ENCODE measurements around the gene ETFB. TPM values are rescaled to one million over a fixed set of nuclear protein-coding genes. Genes with fewer than 3 reads are reported as not detected.

ETFB gene
- total RNA-seq, 1 donor from 2014 or later: 41.1 TPM

- Mint-ChIP-seq H3K27ac (ENCODE audit: unreplicated experiment) (no peak overlapping the region), H3K27me3 (ENCODE audit: low read depth) (no peaks in the 10 kb centered on the region), H3K4me3 (no peak overlapping the region), H3K36me3 (ENCODE audit: low read depth) (peaks cover 8% of the 10 kb centered on the region), H3K9me3 (peaks cover 8% of the 10 kb centered on the region), H3K4me1 (peaks cover 12% of the 10 kb centered on the region)
- TF ChIP-seq CTCF (conservative IDR thresholded peaks at IDR 0.05): no peak
- no peak for DNase-seq (ENCODE audit: low read depth, low spot score)
These were observed 32.2 kb downstream of the ETFB start for GRCh38 chr19:51333836-51334460.

- Mint-ChIP-seq H3K27ac (ENCODE audit: unreplicated experiment) (no peak overlapping the region), H3K27me3 (ENCODE audit: low read depth) (no peaks in the 10 kb centered on the region), H3K4me3 (no peak overlapping the region), H3K36me3 (ENCODE audit: low read depth) (peaks cover 11% of the 10 kb centered on the region), H3K4me1 (peaks cover 12% of the 10 kb centered on the region), H3K9me3 (peaks cover 10% of the 10 kb centered on the region)
- no peak for TF ChIP-seq CTCF (conservative IDR thresholded peaks at IDR 0.05)
- no peak for DNase-seq (ENCODE audit: low read depth, low spot score)
These were observed 34.5 kb downstream of the ETFB start for GRCh38 chr19:51331716-51332115.

- peaks cover 12% of the 10 kb centered on the region for H3K4me1 Mint-ChIP-seq
- no peak overlapping the region for H3K4me3 Mint-ChIP-seq
- peaks cover 10% of the 10 kb centered on the region for H3K9me3 Mint-ChIP-seq
- H3K27me3 Mint-ChIP-seq (ENCODE audit: low read depth): no peaks in the 10 kb centered on the region
- DNase-seq (ENCODE audit: low read depth, low spot score): no peak
- H3K36me3 Mint-ChIP-seq (ENCODE audit: low read depth): peaks cover 11% of the 10 kb centered on the region
- no peak overlapping the region for H3K27ac Mint-ChIP-seq (ENCODE audit: unreplicated experiment)
- TF ChIP-seq CTCF (conservative IDR thresholded peaks at IDR 0.05): no peak
These were observed 35.0 kb downstream of the ETFB start for GRCh38 chr19:51331193-51331592.

GRCh38 chr19:51330366-51330765 is 35.8 kb downstream of the ETFB start:
- H3K9me3 Mint-ChIP-seq: peaks cover 10% of the 10 kb centered on the region
- TF ChIP-seq CTCF (conservative IDR thresholded peaks at IDR 0.05): no peak
- peaks cover 11% of the 10 kb centered on the region for H3K4me1 Mint-ChIP-seq
- H3K27ac Mint-ChIP-seq (ENCODE audit: unreplicated experiment): no peak overlapping the region
- H3K4me3 Mint-ChIP-seq: no peak overlapping the region
- H3K27me3 Mint-ChIP-seq (ENCODE audit: low read depth): no peaks in the 10 kb centered on the region
- no peak for DNase-seq (ENCODE audit: low read depth, low spot score)
- peaks cover 13% of the 10 kb centered on the region for H3K36me3 Mint-ChIP-seq (ENCODE audit: low read depth)

- Mint-ChIP-seq H3K9me3 (peaks cover 10% of the 10 kb centered on the region), H3K36me3 (ENCODE audit: low read depth) (peaks cover 13% of the 10 kb centered on the region), H3K4me3 (no peak overlapping the region), H3K27ac (ENCODE audit: unreplicated experiment) (no peak overlapping the region), H3K27me3 (ENCODE audit: low read depth) (no peaks in the 10 kb centered on the region), H3K4me1 (peaks cover 4% of the 10 kb centered on the region)
- DNase-seq (ENCODE audit: low read depth, low spot score): no peak
- TF ChIP-seq CTCF (conservative IDR thresholded peaks at IDR 0.05): no peak
These were observed 36.8 kb downstream of the ETFB start for GRCh38 chr19:51329411-51329810.

Data from neural crest cell (in vitro differentiated cells).